OCI-LY7 (cell line): ENCODE measurements around the gene MRPL49.

Source experiments
- EZH2phosphoT487 ChIP-seq: fragments of 200-600 bp; sonication (generic); IDR thresholded peaks from 2 replicates; pipeline ENCODE4 v1.6.1; 2018; ENCODE audit warnings: low read depth, borderline replicate concordance, mild to moderate bottlenecking, mixed run types, antibody characterized with exemption, low read length, moderate library complexity, mixed read lengths
- TF ChIP-seq, protein P1 (sequence below): fragments of 200-600 bp; sonication (generic); conservative IDR thresholded peaks from 2 replicates; pipeline ENCODE4 v1.5.1; 2014; ENCODE audit warnings: mild to moderate bottlenecking, antibody characterized with exemption, low read length, moderate library complexity, mixed read lengths

DNA sequence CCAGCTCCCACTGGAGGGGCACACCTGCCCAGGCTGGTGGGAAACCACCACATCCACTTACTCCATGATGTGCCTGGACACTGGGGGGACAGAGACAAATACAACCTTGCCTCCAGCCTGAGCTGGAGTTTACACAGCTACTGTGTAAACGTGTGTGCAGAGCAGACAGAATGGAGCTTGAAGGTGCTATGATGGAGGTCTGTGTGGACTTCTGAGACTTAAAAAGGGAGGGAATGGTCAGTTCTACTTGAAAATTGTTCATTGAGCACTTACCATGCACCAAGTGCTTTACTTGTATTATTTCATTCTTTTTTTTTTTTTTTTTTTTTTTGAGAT, 49.5 kb upstream of the MRPL49 start:
- TF ChIP-seq, protein P1, sequence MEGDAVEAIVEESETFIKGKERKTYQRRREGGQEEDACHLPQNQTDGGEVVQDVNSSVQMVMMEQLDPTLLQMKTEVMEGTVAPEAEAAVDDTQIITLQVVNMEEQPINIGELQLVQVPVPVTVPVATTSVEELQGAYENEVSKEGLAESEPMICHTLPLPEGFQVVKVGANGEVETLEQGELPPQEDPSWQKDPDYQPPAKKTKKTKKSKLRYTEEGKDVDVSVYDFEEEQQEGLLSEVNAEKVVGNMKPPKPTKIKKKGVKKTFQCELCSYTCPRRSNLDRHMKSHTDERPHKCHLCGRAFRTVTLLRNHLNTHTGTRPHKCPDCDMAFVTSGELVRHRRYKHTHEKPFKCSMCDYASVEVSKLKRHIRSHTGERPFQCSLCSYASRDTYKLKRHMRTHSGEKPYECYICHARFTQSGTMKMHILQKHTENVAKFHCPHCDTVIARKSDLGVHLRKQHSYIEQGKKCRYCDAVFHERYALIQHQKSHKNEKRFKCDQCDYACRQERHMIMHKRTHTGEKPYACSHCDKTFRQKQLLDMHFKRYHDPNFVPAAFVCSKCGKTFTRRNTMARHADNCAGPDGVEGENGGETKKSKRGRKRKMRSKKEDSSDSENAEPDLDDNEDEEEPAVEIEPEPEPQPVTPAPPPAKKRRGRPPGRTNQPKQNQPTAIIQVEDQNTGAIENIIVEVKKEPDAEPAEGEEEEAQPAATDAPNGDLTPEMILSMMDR: no peak
- TF ChIP-seq EZH2phosphoT487: no peak
